Osteoblast (primary cell): ENCODE data around the gene C10orf71. TPM values are rescaled to one million over a fixed set of nuclear protein-coding genes. Genes with fewer than 3 reads are reported as not detected.

ENCODE experiments used
- DNase-seq: peaks from one replicate; pipeline ENCODE4 v3.0.0; 2011; ENCODE audit warnings: low spot score, mixed read lengths; ENCODE audit not compliant: insufficient read length; ENCODE audit errors: missing footprints
- H2AFZ ChIP-seq: 2 replicates; pipeline ENCODE4 v1.6.0; 2011; ENCODE audit warnings: mild to moderate bottlenecking, low read length
- H3K27ac ChIP-seq: 2 replicates; pipeline ENCODE4 v1.5.1; 2011; ENCODE audit warnings: mild to moderate bottlenecking, low read depth, low read length, moderate library complexity
- H3K27me3 ChIP-seq: 2 replicates; pipeline ENCODE4 v1.6.0; 2012; ENCODE audit warnings: mild to moderate bottlenecking, control low read depth, inconsistent platforms, low read length, moderate library complexity; ENCODE audit not compliant: insufficient read depth
- H3K36me3 ChIP-seq: 2 replicates; pipeline ENCODE4 v1.5.1; 2011; ENCODE audit warnings: mild to moderate bottlenecking, low read length, control low read depth, moderate library complexity; ENCODE audit not compliant: insufficient read depth
- H3K4me1 ChIP-seq: 2 replicates; pipeline ENCODE4 v1.5.1; 2011; ENCODE audit warnings: mild to moderate bottlenecking, low read length, control low read depth, moderate library complexity; ENCODE audit not compliant: insufficient read depth
- H3K4me2 ChIP-seq: 2 replicates; pipeline ENCODE4 v1.6.0; 2011; ENCODE audit warnings: mild to moderate bottlenecking, low read length; ENCODE audit not compliant: insufficient read depth
- H3K4me3 ChIP-seq: fragments of 200-600 bp; sonication (generic); 3 replicates; pipeline ENCODE4 v1.5.1; 2012; ENCODE audit warnings: mild to moderate bottlenecking, low read length, inconsistent platforms; ENCODE audit not compliant: insufficient read depth
- H3K79me2 ChIP-seq: 2 replicates; pipeline ENCODE4 v1.6.0; 2012; ENCODE audit warnings: mild to moderate bottlenecking, low read length, control low read depth, inconsistent platforms; ENCODE audit not compliant: insufficient read depth
- H3K9me3 ChIP-seq: 2 replicates; pipeline ENCODE4 v1.5.1; 2011; ENCODE audit warnings: low read depth, low read length, control low read depth
- H4K20me1 ChIP-seq: 2 replicates; pipeline ENCODE4 v1.6.0; 2012; ENCODE audit warnings: mild to moderate bottlenecking, low read length, control low read depth; ENCODE audit not compliant: insufficient read depth
- CTCF ChIP-seq: IDR thresholded peaks from 2 replicates; pipeline ENCODE4 v1.5.1; 2011; ENCODE audit warnings: mild to moderate bottlenecking, low read depth, low read length, moderate library complexity; ENCODE audit errors: extremely low read depth
- total RNA-seq: library from RNA; depleted of rRNA; stranded (reverse); fragments of >200 nt; gene quantifications from 2 replicates; pipeline ENCODE4 v1.2.3, GENCODE V29; 2012

Gene C10orf71
- total RNA-seq, 1 donor: not detected

GRCh38 chr10:49303711-49304110, 4.7 kb downstream of the C10orf71 start:
- H2AFZ ChIP-seq: no peak overlapping the region
- no peak for DNase-seq
- TF ChIP-seq CTCF: no peak
- H3K27ac ChIP-seq: no peak overlapping the region
- H3K4me2 ChIP-seq: no peak overlapping the region
- no peaks in the 10 kb centered on the region for H3K9me3 ChIP-seq
- H3K4me3 ChIP-seq: no peak overlapping the region
- no peaks in the 10 kb centered on the region for H4K20me1 ChIP-seq
- H3K4me1 ChIP-seq: no peaks in the 10 kb centered on the region
- no peaks in the 10 kb centered on the region for H3K36me3 ChIP-seq
- H3K27me3 ChIP-seq: peaks cover 20% of the 10 kb centered on the region
- no peaks in the 10 kb centered on the region for H3K79me2 ChIP-seq

- no peaks in the 10 kb centered on the region for H3K9me3 ChIP-seq
- no peak for DNase-seq
- H3K4me3 ChIP-seq: no peak overlapping the region
- H3K4me2 ChIP-seq: no peak overlapping the region
- no peak overlapping the region for H2AFZ ChIP-seq
- no peak overlapping the region for H3K27ac ChIP-seq
- H3K4me1 ChIP-seq: no peaks in the 10 kb centered on the region
- TF ChIP-seq CTCF: no peak
- H3K27me3 ChIP-seq: peaks cover 16% of the 10 kb centered on the region
- H3K36me3 ChIP-seq: no peaks in the 10 kb centered on the region
- H3K79me2 ChIP-seq: no peaks in the 10 kb centered on the region
- no peaks in the 10 kb centered on the region for H4K20me1 ChIP-seq
Observed at GRCh38 chr10:49304137-49304536, 5.2 kb downstream of the C10orf71 start.

- Histone ChIP-seq H3K79me2 (no peaks in the 10 kb centered on the region), H3K36me3 (no peaks in the 10 kb centered on the region), H3K4me3 (no peak overlapping the region), H3K4me1 (no peaks in the 10 kb centered on the region), H4K20me1 (no peaks in the 10 kb centered on the region), H3K27ac (no peak overlapping the region), H3K27me3 (peaks cover 7% of the 10 kb centered on the region), H2AFZ (no peak overlapping the region), H3K4me2 (no peak overlapping the region), H3K9me3 (no peaks in the 10 kb centered on the region)
- no peak for TF ChIP-seq CTCF
- DNase-seq: no peak
Observed at GRCh38 chr10:49307921-49308320, 9.0 kb downstream of the C10orf71 start.

GRCh38 chr10:49308881-49309280, 9.9 kb downstream of the C10orf71 start:
- Histone ChIP-seq H3K36me3 (no peaks in the 10 kb centered on the region), H3K79me2 (no peaks in the 10 kb centered on the region), H3K27me3 (peaks cover 7% of the 10 kb centered on the region), H3K4me1 (no peaks in the 10 kb centered on the region), H3K4me2 (no peak overlapping the region), H2AFZ (no peak overlapping the region), H4K20me1 (no peaks in the 10 kb centered on the region), H3K9me3 (no peaks in the 10 kb centered on the region), H3K27ac (no peak overlapping the region), H3K4me3 (no peak overlapping the region)
- no peak for TF ChIP-seq CTCF
- no peak for DNase-seq
